HEK293T (cell line): Measurements from ENCODE around the gene CD300A.

ENCODE experiments used
- ARNT ChIP-seq: fragments of 450-650 bp; IDR thresholded peaks from 2 replicates; pipeline ENCODE4 v1.6.1; 2017; ENCODE audit warnings: mild to moderate bottlenecking
- BHLHE40 ChIP-seq: fragments of 450-650 bp; IDR thresholded peaks from 2 replicates; pipeline ENCODE4 v1.6.1; 2016; ENCODE audit warnings: mild to moderate bottlenecking, moderate library complexity, borderline replicate concordance
- FOXA1 ChIP-seq: fragments of 450-650 bp; IDR thresholded peaks from 2 replicates; pipeline ENCODE4 v1.6.1; 2016; ENCODE audit warnings: mild to moderate bottlenecking
- FOXK2 ChIP-seq: fragments of 450-650 bp; IDR thresholded peaks from 2 replicates; pipeline ENCODE4 v1.6.1; 2016; ENCODE audit warnings: mild to moderate bottlenecking
- L3MBTL2 ChIP-seq: fragments of 450-650 bp; conservative IDR thresholded peaks from 2 replicates; pipeline ENCODE4 v1.6.1; 2016; ENCODE audit warnings: mild to moderate bottlenecking
- LEF1 ChIP-seq: fragments of 450-650 bp; IDR thresholded peaks from 2 replicates; pipeline ENCODE4 v1.6.1; 2017; ENCODE audit warnings: mild to moderate bottlenecking, borderline replicate concordance
- PKNOX1 ChIP-seq: fragments of 450-650 bp; IDR thresholded peaks from 2 replicates; pipeline ENCODE4 v1.6.1; 2016
- SP1 ChIP-seq: fragments of 450-650 bp; IDR thresholded peaks from 2 replicates; pipeline ENCODE4 v1.6.1; 2017
- SUZ12 ChIP-seq: fragments of 450-650 bp; IDR thresholded peaks from 2 replicates; pipeline ENCODE4 v1.6.1; 2016; ENCODE audit warnings: mild to moderate bottlenecking
- TARDBP ChIP-seq: fragments of 450-650 bp; IDR thresholded peaks from 2 replicates; pipeline ENCODE4 v1.6.1; 2016

- TF ChIP-seq SP1: no peak
- TF ChIP-seq FOXA1: no peak
- no peak for TF ChIP-seq SUZ12
- TF ChIP-seq BHLHE40: no peak
- TF ChIP-seq TARDBP: no peak
- TF ChIP-seq L3MBTL2: no peak
- TF ChIP-seq ARNT: no peak
- TF ChIP-seq PKNOX1: no peak
- TF ChIP-seq LEF1: no peak
- TF ChIP-seq FOXK2: no peak
These were observed 56.1 kb downstream of the CD300A start for GRCh38 chr17:74522381-74523105.
